ENCODE measurements around the gene PDS5B. TPM values are rescaled to one million over a fixed set of nuclear protein-coding genes. Genes with fewer than 3 reads are reported as not detected.

PDS5B gene
- total and polyA plus RNA-seq, 9 of the 15 experiments (the other 6 are each of a cell fraction or from before 2014, with no cell fraction given) = 6.2 to 23.7 (median 13.1) TPM

- H3K9me3 ChIP-seq (replicated peaks; ENCODE audit: control insufficient read depth, insufficient read depth, low read depth, low read length) = no peaks in the 10 kb centered on the region; the same call in 1 of the 2 replicates
- no peaks in the 10 kb centered on the region for H3K9me1 ChIP-seq (ENCODE audit: control insufficient read depth, insufficient read depth, low read length)
- H3K4me3 ChIP-seq = no peak overlapping the region
- H3K79me2 ChIP-seq (ENCODE audit: control insufficient read depth, insufficient read depth, low read length) = no peaks in the 10 kb centered on the region
- H2AFZ ChIP-seq (ENCODE audit: low read depth, low read length) = no peak overlapping the region
- CTCF ChIA-PET (ENCODE audit: low intra/inter-chr PET ratio) = no interaction called here
- H3K27ac ChIP-seq (ENCODE audit: extremely low read depth, low read depth, low read length) = no peak overlapping the region
- H4K20me1 ChIP-seq (replicated peaks; ENCODE audit: control insufficient read depth, insufficient read depth, low read length) = no peaks in the 10 kb centered on the region
- intact Hi-C loops (cut with micrococcal nuclease) (no loop called here), in situ Hi-C loops (cut with MboI) (no loop called here)
- POLR2A ChIA-PET = no interaction called here
- no peaks in the 10 kb centered on the region for H3K36me3 ChIP-seq (ENCODE audit: control insufficient read depth, insufficient read depth, low read length)
- H3K4me1 ChIP-seq (replicated peaks in 1 of 2; ENCODE audit: control insufficient read depth in 2 of 2, insufficient read depth in 2 of 2, low read length in 2 of 2) = no peaks in the 10 kb centered on the region
- no peak overlapping the region for H3K9ac ChIP-seq (ENCODE audit: insufficient read depth in 1 of 2, low read depth in 2 of 2, low read length in 2 of 2)
- BruUV-seq (replicated peaks) = no TSS peak
- H3K4me2 ChIP-seq (ENCODE audit: insufficient read depth, low read length) = no peak overlapping the region
- 51% methylated on average over 3 of the region's 3 CpGs for WGBS (ENCODE audit: insufficient coverage, low coverage, missing lambda C conversion rate)
- FAIRE-seq (no peak), ATAC-seq (no peak), DNase-seq (ENCODE audit: extremely low read depth in 1 of 4, low spot score in 3 of 4) (no peak)
- no peaks in the 10 kb centered on the region for H3K27me3 ChIP-seq (ENCODE audit: control insufficient read depth in 2 of 2, insufficient read depth in 2 of 2, low read length in 2 of 2)
- no peak for TF ChIP-seq ZNF668 (CRISPR knock-in tag; IDR thresholded peaks at IDR 0.05)
- TF ChIP-seq ZNF707 (CRISPR knock-in tag; conservative IDR thresholded peaks at IDR 0.05) = peak; percentile 88
Observed at GRCh38 chr13:32577032-32577431, 9.2 kb upstream of the PDS5B start.

- Histone ChIP-seq H3K4me2 (ENCODE audit: insufficient read depth, low read length) (no peak overlapping the region), H3K4me1 (replicated peaks in 1 of 2; ENCODE audit: control insufficient read depth in 2 of 2, insufficient read depth in 2 of 2, low read length in 2 of 2) (peaks cover 2 to 4% of the 10 kb centered on the region in 2 experiments; a peak in 3 of 5 replicates), H2AFZ (ENCODE audit: low read depth, low read length) (no peak overlapping the region), H3K9me1 (ENCODE audit: control insufficient read depth, insufficient read depth, low read length) (no peaks in the 10 kb centered on the region), H3K9ac (ENCODE audit: insufficient read depth in 1 of 2, low read depth in 2 of 2, low read length in 2 of 2) (no peak overlapping the region), H3K27me3 (ENCODE audit: control insufficient read depth in 2 of 2, insufficient read depth in 2 of 2, low read length in 2 of 2) (no peaks in the 10 kb centered on the region), H4K20me1 (replicated peaks; ENCODE audit: control insufficient read depth, insufficient read depth, low read length) (no peaks in the 10 kb centered on the region), H3K36me3 (ENCODE audit: control insufficient read depth, insufficient read depth, low read length) (no peaks in the 10 kb centered on the region), H3K9me3 (replicated peaks; ENCODE audit: control insufficient read depth, insufficient read depth, low read depth, low read length) (no peaks in the 10 kb centered on the region; the same call in 1 of the 2 replicates), H3K4me3 (no peak overlapping the region), H3K27ac (ENCODE audit: extremely low read depth, low read depth, low read length) (no peak overlapping the region), H3K79me2 (ENCODE audit: control insufficient read depth, insufficient read depth, low read length) (no peaks in the 10 kb centered on the region)
- no TSS peak for BruUV-seq (replicated peaks)
- ChIA-PET CTCF (ENCODE audit: low intra/inter-chr PET ratio) (interaction anchor here (2.1 kb wide), 1 partner anchor 201 kb away, joined by 6 read pairs; no protein-coding TSS in a partner anchor), POLR2A (interaction anchor here (0.6 kb wide), 1 partner anchor 362 kb away, joined by 3 read pairs; no protein-coding TSS in a partner anchor)
- DNase-seq (ENCODE audit: extremely low read depth in 1 of 4, low spot score in 3 of 4) = peak in 1 of 4 experiments; percentile 11
- no peak for FAIRE-seq
- intact Hi-C loops (cut with micrococcal nuclease) (loop anchor here (2.0 to 5.0 kb wide), 2 partner anchors 114 to 669 kb away; no protein-coding TSS in a partner anchor), in situ Hi-C loops (cut with MboI) (loop anchor here (10.0 kb wide), 1 partner anchor 74 kb away; no protein-coding TSS in a partner anchor)
- ATAC-seq = no peak
- WGBS (ENCODE audit: insufficient coverage, low coverage, missing lambda C conversion rate) = 26% methylated on average over 3 of the region's 3 CpGs
- TF ChIP-seq FOS (IDR thresholded peaks at IDR 0.05; ENCODE audit: extremely low read depth, insufficient read length) = no peak
- no peak for TF ChIP-seq ZNF717 (CRISPR knock-in tag; IDR thresholded peaks at IDR 0.05)
- TF ChIP-seq ZBTB7A (IDR thresholded peaks at IDR 0.05; ENCODE audit: borderline replicate concordance, control insufficient read depth, low read depth, low read length) = no peak
- TF ChIP-seq SETDB1 (IDR thresholded peaks at IDR 0.05; ENCODE audit: low read length) = no peak
- no peak for TF ChIP-seq ZBTB9 (CRISPR knock-in tag; IDR thresholded peaks at IDR 0.05)
- TF ChIP-seq ZNF324 (CRISPR knock-in tag; IDR thresholded peaks at IDR 0.05) = no peak
- no peak for TF ChIP-seq SMARCA5 (IDR thresholded peaks at IDR 0.05)
- no peak for TF ChIP-seq ZBTB17 (CRISPR knock-in tag; IDR thresholded peaks at IDR 0.05)
- TF ChIP-seq FOXP4 (CRISPR knock-in tag; IDR thresholded peaks at IDR 0.05; ENCODE audit: borderline replicate concordance) = no peak
- no peak for TF ChIP-seq MYBL2 (IDR thresholded peaks at IDR 0.05; ENCODE audit: low read depth)
- no peak for TF ChIP-seq MYBL2 (CRISPR knock-in tag; IDR thresholded peaks at IDR 0.05; ENCODE audit: borderline replicate concordance)
- TF ChIP-seq ZNF23 (CRISPR knock-in tag; IDR thresholded peaks at IDR 0.05) = no peak
Observed at GRCh38 chr13:32581177-32581786, 5.0 kb upstream of the PDS5B start.
